H1 (cell line): ENCODE results near the gene DDB1. TPM values are rescaled to one million over a fixed set of nuclear protein-coding genes. Genes with fewer than 3 reads are reported as not detected.

Experiments
- CTCF ChIA-PET: fragments of 300-600 bp; sonication (Branson Sonifier 250); formaldehyde crosslinking; loops from one replicate; lab custom pipeline; 2021; ENCODE audit not compliant: partially characterized antibody; lab: Charles Lee
- POLR2A ChIA-PET: fragments of 300-600 bp; sonication (Branson Sonifier 250); formaldehyde crosslinking; loops from one replicate; lab custom pipeline; 2021; ENCODE audit warnings: inconsistent platforms; ENCODE audit not compliant: partially characterized antibody; lab: Charles Lee
- DNase-seq, 2 experiments: peaks; one replicate each; pipeline versions ENCODE4 v3.0.0 to v3.0.0-alpha.2; 2010 to 2022; ENCODE audit warnings: low spot score in 2 of 2, low read depth in 1 of 2, mixed read lengths in 1 of 2
- FAIRE-seq: peaks from 2 replicates; lab custom pipeline; 2011; peaks lifted over from hg19 to GRCh38; lab: Jason Lieb, UNC
- H2AFZ ChIP-seq: 2 replicates; pipeline ENCODE4 v1.8.1; 2012; ENCODE audit warnings: low read length, inconsistent platforms
- H2AK5ac ChIP-seq: 2 replicates; pipeline ENCODE4 v1.6.1; 2013; ENCODE audit warnings: low read depth, low read length
- H2BK120ac ChIP-seq: replicated peaks from 2 replicates; pipeline ENCODE3; 2013; ENCODE audit warnings: low read depth, low read length, inconsistent platforms
- H2BK12ac ChIP-seq: 2 replicates; pipeline ENCODE4 v1.6.1; 2013; ENCODE audit warnings: low read depth, low read length
- H2BK15ac ChIP-seq: 2 replicates; pipeline ENCODE4 v1.6.1; 2013; ENCODE audit warnings: low read length
- H2BK20ac ChIP-seq: 2 replicates; pipeline ENCODE4 v1.6.1; 2013; ENCODE audit warnings: low read length
- H2BK5ac ChIP-seq: 2 replicates; pipeline ENCODE4 v1.6.1; 2013; ENCODE audit warnings: low read depth, low read length
- H3K14ac ChIP-seq: 2 replicates; pipeline ENCODE4 v1.6.1; 2013; ENCODE audit warnings: inconsistent platforms; ENCODE audit not compliant: insufficient read length
- H3K18ac ChIP-seq: 2 replicates; pipeline ENCODE4 v1.6.1; 2013; ENCODE audit warnings: low read length; ENCODE audit errors: extremely low read depth
- H3K23ac ChIP-seq: 2 replicates; pipeline ENCODE4 v1.6.1; 2013; ENCODE audit warnings: inconsistent platforms; ENCODE audit not compliant: insufficient read length
- H3K23me2 ChIP-seq: 2 replicates; pipeline ENCODE4 v1.6.1; 2013; ENCODE audit warnings: low read depth, low read length
- H3K27ac ChIP-seq: 2 replicates; pipeline ENCODE4 v1.6.1; 2011; ENCODE audit warnings: low read depth, low read length, inconsistent platforms
- H3K27me3 ChIP-seq, 4 experiments: replicated peaks in 1 of 4; 1 replicate in 1 of 4; 2 replicates in 3 of 4; pipeline versions ENCODE4 v1.6.1 to v1.8.1; 2011 to 2013; ENCODE audit warnings: low read length in 3 of 4, mild to moderate bottlenecking in 3 of 4, inconsistent platforms in 2 of 4, mixed read lengths in 2 of 4, moderate library complexity in 1 of 4; ENCODE audit not compliant: control insufficient read depth in 3 of 4, insufficient read depth in 3 of 4; ENCODE audit errors: extremely low read depth in 1 of 4
- H3K36me3 ChIP-seq, 4 experiments: 2 replicates each; pipeline versions ENCODE4 v1.6.1 to v1.8.1; 2011 to 2013; ENCODE audit warnings: mild to moderate bottlenecking in 4 of 4, low read length in 3 of 4, moderate library complexity in 2 of 4, control low read depth in 1 of 4, inconsistent platforms in 1 of 4; ENCODE audit not compliant: insufficient read depth in 4 of 4, control insufficient read depth in 2 of 4
- H3K4ac ChIP-seq: replicated peaks from 2 replicates; pipeline ENCODE3; 2013; ENCODE audit warnings: low read length, low read depth, mixed read lengths, inconsistent platforms; ENCODE audit not compliant: insufficient read length
- H3K4me1 ChIP-seq, 4 experiments: replicated peaks in 1 of 4; 1 replicate in 1 of 4; 2 replicates in 3 of 4; pipeline versions ENCODE4 v1.6.1 to v1.8.1; 2011 to 2013; ENCODE audit warnings: low read length in 3 of 4, inconsistent platforms in 2 of 4, mixed read lengths in 1 of 4; ENCODE audit not compliant: insufficient read depth in 4 of 4, control insufficient read depth in 3 of 4
- H3K4me2 ChIP-seq, 2 experiments: 2 replicates each; pipeline versions ENCODE4 v1.6.1 to v1.8.1; 2011 to 2013; ENCODE audit warnings: low read depth in 2 of 2, low read length in 2 of 2, control low read depth in 1 of 2, inconsistent platforms in 1 of 2, mild to moderate bottlenecking in 1 of 2; ENCODE audit not compliant: insufficient read depth in 1 of 2
- H3K4me3 ChIP-seq, 4 experiments: fragments of 200-600, 300-600 bp in 1 of 4; sonication (generic), shearing (Covaris generic), sonication (Bioruptor Twin) in 1 of 4; 2 replicates each; pipeline versions ENCODE4 v1.5.1 to v1.8.1; 2011 to 2016; ENCODE audit warnings: low read length in 4 of 4, low read depth in 3 of 4, control low read depth in 2 of 4, inconsistent platforms in 2 of 4, mild to moderate bottlenecking in 2 of 4, mixed read lengths in 1 of 4, moderate library complexity in 1 of 4; ENCODE audit not compliant: insufficient read depth in 2 of 4; ENCODE audit errors: extremely low read depth in 1 of 4
- H3K56ac ChIP-seq: replicated peaks from 2 replicates; pipeline ENCODE3; 2013; ENCODE audit warnings: low read depth, mild to moderate bottlenecking, mixed read lengths, low read length, inconsistent platforms; ENCODE audit not compliant: insufficient read length
- H3K79me1 ChIP-seq: 2 replicates; pipeline ENCODE4 v1.6.1; 2013; ENCODE audit warnings: low read depth, low read length, control low read depth
- H3K79me2 ChIP-seq, 2 experiments: 2 replicates each; pipeline versions ENCODE4 v1.6.1 to v1.8.1; 2012 to 2013; ENCODE audit warnings: low read length in 2 of 2, mild to moderate bottlenecking in 2 of 2, inconsistent platforms in 1 of 2; ENCODE audit not compliant: insufficient read depth in 2 of 2, control insufficient read depth in 1 of 2
- H3K9ac ChIP-seq, 4 experiments: replicated peaks in 1 of 4; 1 replicate in 1 of 4; 2 replicates in 3 of 4; pipeline versions ENCODE4 v1.6.1 to v1.8.1; 2011 to 2013; ENCODE audit warnings: low read depth in 3 of 4, low read length in 3 of 4, control low read depth in 2 of 4, mild to moderate bottlenecking in 2 of 4, moderate library complexity in 2 of 4, inconsistent platforms in 1 of 4; ENCODE audit errors: extremely low read depth in 1 of 4
- H3K9me3 ChIP-seq, 2 experiments: 2 replicates each; pipeline versions ENCODE4 v1.6.1 to v1.8.1; 2012 to 2013; ENCODE audit warnings: mild to moderate bottlenecking in 2 of 2, moderate library complexity in 2 of 2, control low read depth in 1 of 2, inconsistent platforms in 1 of 2, low read depth in 1 of 2, low read length in 1 of 2, mixed read lengths in 1 of 2; ENCODE audit not compliant: insufficient read depth in 2 of 2
- H4K20me1 ChIP-seq, 2 experiments: replicated peaks in 1 of 2; 2 replicates each; pipeline versions ENCODE3 to v1.8.1; 2011 to 2013; ENCODE audit warnings: inconsistent platforms in 2 of 2, low read length in 2 of 2, mild to moderate bottlenecking in 1 of 2; ENCODE audit not compliant: insufficient read depth in 2 of 2, control insufficient read depth in 1 of 2
- H4K5ac ChIP-seq: 2 replicates; pipeline ENCODE4 v1.6.1; 2013; ENCODE audit warnings: low read length, low read depth, mixed read lengths, inconsistent platforms; ENCODE audit not compliant: insufficient read length
- H4K8ac ChIP-seq: 2 replicates; pipeline ENCODE4 v1.8.0; 2013; ENCODE audit warnings: mild to moderate bottlenecking, moderate library complexity, low read length, inconsistent platforms; ENCODE audit not compliant: insufficient read depth; ENCODE audit errors: extremely low read depth
- H4K91ac ChIP-seq: replicated peaks from 2 replicates; pipeline ENCODE3; 2013; ENCODE audit warnings: low read length, mixed read lengths, inconsistent platforms; ENCODE audit not compliant: insufficient read length
- ATF3 ChIP-seq: IDR thresholded peaks from 2 replicates; pipeline ENCODE4 v1.6.1; 2011; ENCODE audit warnings: low read depth, mild to moderate bottlenecking, low read length; ENCODE audit not compliant: insufficient read depth
- SAP30 ChIP-seq: fragments of 300-600 bp; sonication (generic); IDR thresholded peaks from 2 replicates; pipeline ENCODE4 v1.7.1; 2012; ENCODE audit warnings: low read length, moderate library complexity, mild to moderate bottlenecking, inconsistent platforms; ENCODE audit not compliant: insufficient read depth, insufficient replicate concordance
- SP1 ChIP-seq: IDR thresholded peaks from 2 replicates; pipeline ENCODE4 v1.6.1; 2011; ENCODE audit warnings: low read depth, low read length
- WGBS, 2 experiments: shearing (Covaris generic) in 1 of 2; methylation state at CpG; one replicate each; pipeline versions ENCODE4 v1.1.6 to v1.1.7; 2013 to 2015; ENCODE audit warnings: low lambda C conversion rate in 2 of 2, mixed read lengths in 2 of 2, inconsistent platforms in 1 of 2, low coverage in 1 of 2, missing lambda C conversion rate in 1 of 2; ENCODE audit not compliant: insufficient replicate concordance in 2 of 2, insufficient coverage in 1 of 2, insufficient read length in 1 of 2; ENCODE audit errors: extremely low coverage in 1 of 2, missing lambda C conversion rate in 1 of 2; 5-methylcytosine and 5-hydroxymethylcytosine counted together
- polyA plus RNA-seq, 7 experiments: library from polyadenylated mRNA; depleted of rRNA in 3 of 7; stranded (reverse) in 5 of 7; unstranded in 2 of 7; fragments of >200 nt in 5 of 7; fragments of 200-250 nt in 2 of 7; gene quantifications; 1 replicate in 5 of 7; 2 replicates in 1 of 7; 4 replicates in 1 of 7; pipeline versions ENCODE4 v1.2.1 to v1.2.3, GENCODE V29; 2011 to 2013; ENCODE audit warnings: missing spikeins in 2 of 7, mixed read lengths in 2 of 7
- total RNA-seq: library from RNA; stranded (reverse); fragmentation: NEBNext Ultra II Directional; extraction: Animal tissue kit (Norgen Biotek cat#: 25700); gene quantifications from 2 replicates; pipeline ENCODE4 v1.2.1, GENCODE V29; 2021

DDB1 gene
- total and polyA plus RNA-seq, 2 of the 8 experiments (the other 6 are each of a cell fraction or from before 2014, with no cell fraction given): 275 to 306 TPM

DNA sequence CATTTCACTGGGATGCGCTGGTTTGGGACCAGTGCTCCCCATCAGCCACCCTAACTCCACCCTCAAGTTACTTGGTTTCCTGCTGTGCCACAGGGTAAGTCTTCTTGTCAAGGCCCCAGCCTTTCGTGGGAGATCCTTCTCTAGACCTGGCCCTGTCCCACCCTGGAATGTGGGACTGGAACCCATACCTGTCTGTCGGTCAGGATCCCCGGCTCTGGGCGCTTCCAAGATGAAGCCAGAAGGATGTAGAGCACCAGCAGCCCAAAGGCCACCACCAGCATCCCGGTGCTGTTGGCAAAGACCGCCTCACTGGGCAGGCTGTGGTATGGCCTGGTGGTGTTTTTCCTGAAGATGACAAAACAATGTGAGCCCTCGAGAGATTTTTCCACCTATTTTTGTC, 17.9 kb upstream of the DDB1 start:
- no peak overlapping the region for H3K18ac ChIP-seq
- no peak overlapping the region for H3K4me2 ChIP-seq
- no peaks in the 10 kb centered on the region for H3K9me3 ChIP-seq
- FAIRE-seq (no peak), DNase-seq (no peak)
- no peak overlapping the region for H3K4me3 ChIP-seq
- 97% methylated on average over 8 of the region's 8 CpGs; no CpG with 5 or more reads in 1 of the 2 experiments for WGBS, 2 experiments
- no peak overlapping the region for H3K23ac ChIP-seq
- no peak overlapping the region for H2BK15ac ChIP-seq
- H2BK120ac ChIP-seq: no peak overlapping the region
- no peak overlapping the region for H2BK12ac ChIP-seq
- H4K5ac ChIP-seq: no peak overlapping the region
- no peak overlapping the region for H2BK20ac ChIP-seq
- H3K79me1 ChIP-seq: no peaks in the 10 kb centered on the region; the same call in 1 of the 2 replicates
- no peaks in the 10 kb centered on the region for H3K4me1 ChIP-seq
- H2AK5ac ChIP-seq: no peak overlapping the region
- H4K91ac ChIP-seq: no peak overlapping the region
- H3K56ac ChIP-seq: no peak overlapping the region
- H3K9ac ChIP-seq: no peak overlapping the region
- no peak overlapping the region for H4K8ac ChIP-seq
- no peak overlapping the region for H2BK5ac ChIP-seq
- peaks cover 0 to 13% (median 8%) of the 10 kb centered on the region in 4 experiments; a peak in 6 of 8 replicates for H3K36me3 ChIP-seq
- H2AFZ ChIP-seq: no peak overlapping the region
- CTCF ChIA-PET: interaction anchor here (1.5 to 7.1 kb wide), 3 partner anchors 14 to 34 kb away, joined by 3 to 80 read pairs (median 55); no protein-coding TSS in a partner anchor
- no peaks in the 10 kb centered on the region for H3K23me2 ChIP-seq
- H3K79me2 ChIP-seq: no peaks in the 10 kb centered on the region
- H3K27ac ChIP-seq: no peak overlapping the region
- no peak overlapping the region for H3K4ac ChIP-seq
- H3K14ac ChIP-seq: no peak overlapping the region
- no peaks in the 10 kb centered on the region for H3K27me3 ChIP-seq
- POLR2A ChIA-PET: interaction anchor here (0.9 to 39.7 kb wide), 5 partner anchors 2 to 50 kb away, joined by 3 to 1106 read pairs (median 61); partner anchors contain the start of genes CYB561A3, DDB1, TKFC and TMEM138
- H4K20me1 ChIP-seq: peaks cover 0 to 8% of the 10 kb centered on the region in 2 experiments
- TF ChIP-seq ATF3 (no peak), SP1 (no peak), SAP30 (no peak)
